Measurements from ENCODE around the gene ARHGEF37.
A peak's percentile ranks its signal among the peaks of the same experiment; 100 is the strongest.
"Not testable (repeated sequence)": the region's sequence is repeated elsewhere in the genome, so short reads cannot be mapped to it uniquely, and the experiment has no call there.

Gene ARHGEF37, protein sequence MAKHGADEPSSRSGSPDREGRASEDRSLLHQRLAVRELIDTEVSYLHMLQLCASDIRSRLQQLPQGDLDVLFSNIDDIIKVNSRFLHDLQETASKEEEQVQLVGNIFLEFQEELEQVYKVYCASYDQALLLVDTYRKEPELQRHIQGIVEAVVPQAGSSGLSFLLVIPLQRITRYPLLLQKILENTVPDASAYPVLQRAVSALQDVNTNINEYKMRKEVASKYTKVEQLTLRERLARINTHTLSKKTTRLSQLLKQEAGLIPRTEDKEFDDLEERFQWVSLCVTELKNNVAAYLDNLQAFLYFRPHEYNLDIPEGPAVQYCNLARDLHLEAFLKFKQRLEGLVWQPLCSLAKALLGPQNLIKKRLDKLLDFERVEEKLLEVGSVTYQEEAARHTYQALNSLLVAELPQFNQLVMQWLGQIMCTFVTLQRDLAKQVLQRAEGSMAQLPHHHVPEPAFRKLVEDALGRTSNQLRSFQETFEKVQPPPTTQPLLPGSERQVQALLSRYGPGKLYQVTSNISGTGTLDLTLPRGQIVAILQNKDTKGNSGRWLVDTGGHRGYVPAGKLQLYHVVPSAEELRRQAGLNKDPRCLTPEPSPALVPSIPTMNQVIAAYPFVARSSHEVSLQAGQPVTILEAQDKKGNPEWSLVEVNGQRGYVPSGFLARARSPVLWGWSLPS

DNA sequence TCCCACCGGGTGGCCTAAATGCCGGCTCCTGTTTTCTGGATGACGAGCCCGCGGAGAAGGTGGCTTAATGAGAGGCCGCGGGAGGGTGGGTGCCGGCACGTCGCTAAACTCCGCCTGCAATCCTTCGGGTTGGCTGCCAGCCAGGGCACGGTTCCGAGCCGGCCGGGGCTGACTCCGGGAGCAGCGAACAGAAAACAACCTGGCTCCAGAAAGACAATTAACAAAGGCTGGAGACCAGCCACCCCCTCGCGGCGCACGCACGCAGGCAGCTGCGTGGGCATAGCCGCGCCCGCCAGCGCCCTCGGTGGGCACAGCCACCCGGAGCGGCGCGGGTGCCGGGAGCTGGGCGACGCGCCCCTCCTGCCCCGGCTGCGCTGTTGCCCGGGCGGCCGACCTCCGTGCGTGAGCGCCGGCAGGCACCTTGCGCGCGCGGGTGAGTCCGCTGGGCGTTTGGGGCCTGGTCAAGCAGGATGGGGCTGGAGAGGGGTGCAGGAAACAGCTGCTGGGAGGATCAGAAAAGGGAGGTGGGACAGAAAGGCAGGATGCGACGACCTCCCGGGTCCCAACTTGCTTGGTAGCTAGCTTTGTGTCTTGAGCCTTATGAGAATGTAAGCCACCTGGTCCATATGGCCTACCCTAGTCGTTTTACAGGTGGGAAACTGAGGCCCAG, at the start of gene ARHGEF37:
Gene ARHGEF37, plus strand, starts transcription at position 307 of the 670 bp plus-strand sequence. CDS start 16,272 bp downstream, outside the sequence.
- DNase-seq: peak; percentile 51

DNA sequence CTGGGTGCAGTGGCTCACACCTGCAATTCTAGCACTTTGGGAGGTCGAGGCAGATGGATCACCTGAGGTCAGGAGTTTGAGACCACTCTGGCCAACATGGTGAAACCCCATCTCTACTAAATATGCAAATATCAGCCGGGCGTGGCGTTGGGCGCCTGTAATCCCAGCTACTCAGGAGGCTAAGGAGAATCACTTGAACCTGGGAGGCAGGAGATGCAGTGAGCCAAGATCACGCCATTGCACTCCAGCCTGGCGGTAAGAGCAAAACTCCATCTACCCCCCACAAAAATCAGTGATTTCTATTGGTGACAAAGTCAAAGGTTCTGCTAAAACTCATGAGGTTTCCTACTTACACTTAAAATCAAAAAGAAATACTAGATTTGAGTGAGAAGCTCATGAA, 48.9 kb upstream of the ARHGEF37 start:
- no peak for DNase-seq

DNA sequence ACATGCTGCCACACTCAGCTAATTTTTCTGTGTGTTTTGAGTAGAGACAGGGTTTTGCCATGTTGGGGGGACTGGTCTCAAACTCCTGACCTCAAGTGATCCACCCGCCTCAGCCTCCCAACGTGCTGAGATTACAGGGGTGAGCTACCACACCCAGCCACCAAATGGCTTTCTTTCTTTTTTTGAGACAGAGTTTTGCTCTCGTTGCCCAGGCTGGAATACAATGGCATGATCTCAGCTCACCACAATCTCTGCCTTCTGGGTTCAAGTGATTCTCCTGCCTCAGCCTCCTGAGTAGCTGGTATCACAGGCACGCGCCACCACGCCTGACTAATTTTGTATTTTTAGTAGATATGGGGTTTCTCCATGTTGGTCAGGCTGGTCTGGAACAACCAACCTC, 45.5 kb upstream of the ARHGEF37 start:
- DNase-seq: not testable (repeated sequence)

DNA sequence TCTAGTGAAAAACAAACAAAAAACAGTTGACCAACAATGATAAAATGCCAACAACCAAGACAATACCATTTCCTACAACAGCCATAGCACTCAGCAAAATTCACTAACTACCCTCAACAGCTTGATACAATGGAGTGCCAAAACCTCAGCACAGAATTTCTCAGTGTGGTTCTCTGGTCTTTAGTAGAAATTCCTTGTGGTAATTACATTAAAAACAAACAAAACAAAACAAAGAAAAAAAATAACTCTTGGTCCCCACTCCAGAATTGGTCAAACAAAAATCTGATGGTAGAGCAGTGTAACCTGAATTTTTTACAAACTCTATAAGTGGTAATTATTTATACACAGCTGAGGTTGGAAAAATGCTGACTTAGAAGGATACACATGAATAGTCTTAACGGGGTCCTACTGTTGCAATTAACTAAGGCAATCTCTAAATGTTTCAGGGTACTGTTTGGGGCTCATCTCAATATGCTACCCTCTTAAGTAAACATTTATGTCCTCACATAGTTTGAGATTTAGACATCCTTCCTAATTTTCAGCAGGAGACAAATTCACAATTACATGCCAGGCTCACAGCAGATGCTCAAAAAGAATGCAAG, 43.8 kb upstream of the ARHGEF37 start:
- no peak for DNase-seq

DNA sequence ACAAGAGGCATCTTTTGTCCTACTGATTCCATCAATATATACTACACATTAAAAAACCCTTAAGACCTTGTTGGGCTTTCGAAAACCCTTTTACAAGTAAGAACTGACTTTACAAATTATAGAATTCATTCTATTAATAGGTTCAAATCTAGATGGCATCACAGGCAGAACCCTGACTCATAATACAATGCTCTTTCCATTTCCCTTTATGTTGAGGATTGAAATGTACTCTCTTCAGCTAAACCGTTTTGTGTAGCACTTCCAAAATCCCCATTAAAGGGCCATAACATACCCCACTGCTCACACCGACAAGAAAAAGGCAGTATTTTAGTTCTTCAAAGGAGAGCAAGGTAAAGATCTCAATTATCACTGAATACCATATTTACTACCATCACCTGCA, 41.2 kb upstream of the ARHGEF37 start:
- no peak for DNase-seq

DNA sequence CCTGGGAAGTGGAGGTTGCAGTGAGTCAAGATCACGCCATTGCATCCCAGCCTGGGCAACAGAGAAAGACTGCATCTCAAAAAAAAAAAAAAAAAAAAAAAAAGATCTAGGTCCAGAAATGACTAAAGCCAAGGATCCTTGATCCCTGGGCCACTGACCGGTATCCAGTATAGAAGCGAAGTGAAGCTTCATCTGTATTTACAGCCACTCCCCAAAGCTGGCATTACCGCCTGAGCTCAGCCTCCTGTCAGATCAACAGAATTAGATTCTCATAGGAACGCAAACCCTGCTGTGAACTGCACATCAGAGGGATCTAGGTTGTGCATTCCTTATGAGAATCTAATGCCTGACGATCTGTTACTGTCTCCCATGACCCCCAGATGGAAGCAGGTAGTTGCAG, 39.4 kb upstream of the ARHGEF37 start:
- DNase-seq: no peak

DNA sequence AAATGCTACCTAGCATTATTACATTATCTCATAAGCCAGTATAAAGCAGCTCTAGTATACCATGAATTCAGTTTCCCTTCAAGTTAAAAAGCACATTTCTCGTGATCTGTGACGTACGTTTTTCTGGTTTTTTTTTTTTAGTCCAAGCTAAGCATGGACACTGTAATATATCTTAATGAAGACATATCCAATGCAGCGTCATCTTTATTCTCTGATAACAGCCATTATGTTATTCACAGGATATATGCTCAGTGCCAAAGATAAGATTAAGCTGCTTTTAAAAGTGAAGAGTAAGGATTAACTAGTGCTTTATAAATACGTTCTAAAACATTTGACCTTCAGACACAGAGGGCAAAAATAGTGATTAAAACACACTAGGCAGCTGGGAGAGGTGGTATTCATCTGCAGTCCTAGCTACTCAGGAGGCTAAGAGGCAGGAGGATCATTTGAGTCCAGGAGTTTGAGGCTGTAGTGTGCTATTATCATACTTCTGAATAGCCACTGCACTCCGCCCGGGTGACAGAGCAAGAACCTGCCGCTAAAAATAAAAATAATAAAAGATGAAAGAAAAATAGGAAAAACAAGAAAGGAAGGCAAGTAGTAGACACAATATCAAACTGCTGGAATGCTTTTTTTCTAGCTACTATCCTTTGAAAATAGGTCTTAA, 37.8 kb upstream of the ARHGEF37 start:
- no peak for DNase-seq

DNA sequence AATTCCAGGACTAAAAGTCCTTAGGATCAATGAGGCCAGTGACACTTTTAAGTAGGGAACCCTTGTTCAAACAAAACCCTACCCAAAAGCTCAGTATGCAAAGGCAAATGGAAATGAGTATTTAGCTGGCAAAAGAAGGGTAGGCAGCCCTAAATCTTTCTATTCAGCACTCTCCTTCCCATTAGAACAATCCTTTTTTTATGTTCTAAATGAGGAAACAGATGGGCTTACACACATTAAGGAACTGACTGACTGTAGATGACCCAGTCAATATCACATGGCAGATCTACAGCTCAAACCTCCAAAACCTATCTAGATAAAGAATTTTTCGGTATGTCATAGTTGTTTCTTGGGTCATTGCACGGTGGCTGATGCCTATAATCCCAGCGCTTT, 37.3 kb upstream of the ARHGEF37 start:
- no peak for DNase-seq

DNA sequence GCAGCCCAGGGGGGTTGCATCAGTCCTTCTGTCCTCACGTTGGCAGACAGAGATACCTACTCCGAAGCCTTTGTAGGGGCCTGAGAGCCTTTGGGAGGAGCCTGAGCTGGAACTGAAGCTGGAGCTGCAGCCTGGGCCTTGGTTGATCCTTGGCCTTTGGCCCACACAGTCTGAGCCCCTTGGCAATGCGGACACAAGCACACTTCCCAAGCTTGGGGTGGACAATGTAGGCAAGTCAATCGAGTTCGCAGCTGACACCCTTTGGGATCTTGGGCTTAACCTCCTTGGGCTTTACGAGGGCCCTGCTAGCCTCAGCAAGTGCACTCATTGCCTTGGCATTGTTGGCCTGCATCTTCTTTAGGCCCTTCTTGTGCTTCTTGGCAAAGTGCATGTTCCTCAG, 36.0 kb upstream of the ARHGEF37 start:
- no peak for DNase-seq

DNA sequence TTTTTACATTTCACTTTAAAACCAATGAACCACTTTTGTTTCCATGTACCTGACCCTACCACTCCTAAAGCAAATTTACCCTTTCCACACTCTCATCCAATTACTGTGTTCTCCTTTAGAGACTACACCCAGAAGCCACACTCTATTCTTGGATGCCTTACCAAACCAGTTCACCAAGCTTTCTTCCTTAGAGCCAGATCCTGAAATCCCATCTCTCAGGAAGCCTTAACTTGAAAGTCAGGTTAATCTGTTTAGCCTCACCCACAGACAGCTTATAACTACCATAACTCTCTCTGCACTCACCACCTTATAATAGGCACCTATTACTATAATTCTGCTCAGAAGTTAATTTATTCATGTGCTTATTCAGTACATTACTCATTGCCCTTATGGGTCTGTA, 34.3 kb upstream of the ARHGEF37 start:
- no peak for DNase-seq

DNA sequence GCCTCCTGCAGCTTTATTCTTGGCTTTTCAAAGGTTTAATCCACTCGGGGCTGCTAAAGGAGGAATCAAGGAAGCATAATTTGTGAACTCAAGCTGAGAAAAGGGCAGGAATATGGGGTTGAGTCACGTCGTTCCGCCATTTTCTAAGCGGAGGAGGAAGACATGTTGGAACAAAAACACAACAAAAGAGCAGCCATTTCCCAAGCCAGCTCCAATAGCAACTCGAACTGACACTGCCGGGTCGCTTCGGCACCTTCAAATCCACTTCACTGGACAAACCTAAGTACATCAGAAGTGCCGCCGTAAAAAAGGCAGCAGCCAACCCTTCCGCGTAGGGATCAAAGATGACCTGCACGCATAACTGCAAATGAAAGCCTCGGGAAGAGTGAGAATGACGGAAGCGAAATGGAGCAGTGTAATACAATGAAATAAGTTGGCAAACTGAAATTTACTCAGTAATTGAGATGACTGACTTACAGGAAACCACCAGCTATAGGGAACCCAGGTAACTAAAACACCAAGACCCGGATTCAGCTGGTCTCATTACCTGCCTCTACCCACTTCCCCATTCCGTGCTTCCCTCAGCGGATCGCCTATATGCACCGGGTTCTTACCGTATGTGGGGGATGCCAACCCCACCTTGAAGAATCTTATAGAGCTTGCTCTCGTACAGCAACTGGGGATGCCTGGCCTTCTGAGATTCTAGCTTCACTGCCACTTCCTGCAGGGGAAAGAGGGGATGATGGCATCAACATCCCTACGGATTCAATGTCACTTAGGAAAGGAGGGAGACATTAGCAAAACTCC, 31.6 kb upstream of the ARHGEF37 start:
- DNase-seq: no peak

DNA sequence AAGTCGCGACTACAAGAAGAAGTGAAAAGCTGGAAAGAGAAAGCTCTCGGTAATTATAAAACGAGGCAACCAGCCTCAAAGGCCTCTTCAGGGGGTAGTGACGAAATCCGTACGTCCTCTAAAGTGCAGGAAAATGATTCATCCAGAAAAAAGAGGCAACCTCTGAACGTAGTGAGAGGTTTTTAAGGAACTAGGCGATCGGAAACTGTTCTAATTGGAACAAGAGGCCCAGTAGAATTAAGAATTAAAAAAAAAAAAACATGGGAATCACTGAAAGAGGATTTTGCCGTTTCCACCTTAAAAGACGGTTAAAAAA, 31.1 kb upstream of the ARHGEF37 start:
- DNase-seq: no peak

DNA sequence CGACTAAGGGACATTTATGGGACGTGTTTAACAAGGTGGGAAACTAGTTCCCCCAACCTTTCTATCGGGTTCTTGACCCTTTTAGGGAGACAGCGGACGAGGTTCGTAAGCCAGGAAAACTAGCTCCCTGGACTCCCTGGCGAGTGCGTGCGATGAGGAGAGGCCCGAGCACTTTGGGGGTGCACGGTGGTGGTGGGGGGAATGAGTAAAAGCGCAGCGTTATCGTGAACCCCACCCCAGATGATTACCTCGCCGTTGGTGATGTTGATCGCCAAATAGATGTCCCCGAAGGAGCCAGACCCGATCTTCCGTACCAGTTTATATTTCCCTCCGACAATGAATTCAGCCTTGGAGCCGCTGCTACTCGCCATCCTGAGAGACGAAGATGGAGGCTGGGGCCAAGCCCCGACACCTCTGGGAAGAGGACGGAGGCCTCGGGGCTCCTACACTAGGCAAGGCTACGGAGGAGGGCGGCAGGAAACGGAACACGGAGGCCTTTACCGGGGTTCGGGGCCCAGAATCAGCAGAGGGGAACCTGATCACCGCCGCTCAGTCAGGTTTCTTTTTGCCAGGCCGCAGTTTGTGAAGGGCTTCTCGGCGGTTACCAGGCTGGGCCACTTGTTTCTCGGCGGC, 30.6 kb upstream of the ARHGEF37 start:
- DNase-seq: no peak

DNA sequence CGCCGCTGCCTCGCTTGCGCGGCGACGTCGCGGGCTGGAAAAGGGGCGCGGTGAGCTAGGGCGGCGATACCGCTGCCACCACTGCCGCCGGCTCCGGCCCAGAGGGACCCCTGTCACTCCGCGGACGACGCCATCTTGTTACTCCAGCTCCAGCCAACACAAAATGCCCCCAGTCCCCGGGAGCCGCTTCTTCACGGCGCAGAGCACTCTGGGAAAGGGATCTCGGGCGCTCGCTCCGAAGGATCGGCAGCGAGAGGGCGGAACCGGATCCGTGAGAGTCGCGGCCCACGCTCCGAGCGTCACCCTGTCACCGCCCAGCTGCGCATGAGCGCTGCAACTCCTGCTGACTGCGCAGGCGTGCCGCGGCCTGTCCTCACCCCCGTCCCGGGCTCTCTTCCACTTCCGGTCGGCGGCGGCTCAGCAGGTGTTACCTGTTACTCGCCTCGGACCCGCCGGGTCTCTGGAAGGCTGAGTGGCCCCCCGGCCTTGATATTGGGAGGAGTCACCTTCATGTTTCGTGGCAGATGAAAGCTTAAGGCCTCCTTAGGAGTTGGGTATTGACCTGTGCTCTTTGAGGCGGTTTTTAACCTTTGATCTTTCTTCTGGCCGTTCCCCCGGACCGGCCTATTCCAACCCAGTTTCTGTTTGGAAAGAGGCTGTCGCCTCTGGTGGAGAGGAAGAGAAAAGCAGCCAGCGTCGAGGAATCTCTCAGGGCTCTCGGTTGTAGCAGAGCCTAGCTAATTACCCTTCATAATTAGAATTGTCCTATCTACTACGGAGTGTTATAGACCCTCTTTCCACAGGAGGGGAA, 29.9 kb upstream of the ARHGEF37 start, which contains the start of gene CSNK1A1:
Gene CSNK1A1, minus strand, starts transcription at position 213 of the 811 bp plus-strand sequence. CDS start 475 bp downstream, outside the sequence.
- peak; percentile 92 for DNase-seq

DNA sequence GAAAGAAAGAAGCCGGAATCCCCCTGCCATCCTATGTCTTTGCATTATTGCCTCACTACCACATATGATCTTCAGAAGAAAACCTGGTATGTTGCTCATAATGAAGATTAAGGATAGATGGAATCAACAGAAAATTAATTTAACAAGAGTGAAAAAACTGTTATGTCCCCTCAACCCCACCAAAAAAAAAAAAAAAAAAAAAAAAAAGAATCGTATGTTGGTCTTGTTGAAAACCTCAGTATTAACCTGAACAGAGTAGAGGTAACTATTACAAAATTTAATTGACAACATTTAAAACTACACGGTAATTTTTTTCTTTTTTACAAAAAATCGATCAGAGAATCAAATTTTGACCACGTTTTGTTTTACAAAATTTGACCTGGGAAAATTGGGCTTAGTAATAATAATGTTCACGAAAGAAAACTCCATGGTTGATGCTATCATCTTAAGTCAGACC, 29.2 kb upstream of the ARHGEF37 start:
- no peak for DNase-seq

DNA sequence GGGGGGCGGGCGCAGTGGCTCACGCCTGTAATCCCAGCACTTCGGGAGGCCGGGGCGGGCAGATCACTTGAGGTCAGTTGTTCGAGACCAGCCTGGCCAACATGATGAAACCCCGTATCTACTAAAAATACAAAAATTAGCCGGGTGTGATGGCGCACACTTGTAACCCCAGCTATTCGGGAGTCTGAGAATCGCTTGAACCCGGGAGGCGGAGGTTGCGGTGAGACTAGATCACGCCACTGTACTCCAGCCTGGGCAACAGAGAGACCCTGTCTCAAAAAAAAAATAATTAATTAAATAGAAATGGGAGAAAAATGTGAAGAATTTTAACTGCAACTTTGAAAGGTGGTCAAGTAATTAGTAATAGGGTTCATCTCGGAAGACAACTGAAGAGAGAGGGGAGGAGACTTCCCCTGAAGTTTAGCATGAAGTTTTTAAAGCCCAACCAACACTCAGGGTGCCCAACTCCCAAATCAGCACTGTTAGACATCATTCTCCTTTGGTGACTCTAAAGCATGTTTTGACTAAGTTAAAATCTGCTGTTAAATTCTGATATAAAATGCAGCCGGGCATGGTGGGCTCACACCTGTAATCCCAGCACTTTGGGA, 28.6 kb upstream of the ARHGEF37 start:
- DNase-seq: no peak

DNA sequence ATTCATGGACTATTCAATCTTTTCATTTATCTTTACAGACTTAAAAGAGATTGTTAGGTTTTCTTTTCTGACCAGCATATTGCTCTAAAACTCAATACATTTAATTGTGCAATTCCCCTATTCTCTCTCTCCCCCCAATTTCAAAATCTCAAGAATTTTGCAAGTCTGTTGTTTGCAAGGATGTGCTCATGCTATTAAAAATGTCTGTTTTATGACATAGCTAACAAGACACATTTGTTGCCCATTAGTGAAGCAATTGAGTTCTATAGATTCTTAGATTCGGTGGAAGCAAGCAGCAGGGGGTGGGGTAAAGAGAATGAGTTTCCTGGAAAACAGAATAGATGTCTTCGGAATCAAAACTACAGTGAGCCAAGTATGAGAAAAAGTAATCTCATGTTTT, 21.6 kb upstream of the ARHGEF37 start:
- DNase-seq: no peak

DNA sequence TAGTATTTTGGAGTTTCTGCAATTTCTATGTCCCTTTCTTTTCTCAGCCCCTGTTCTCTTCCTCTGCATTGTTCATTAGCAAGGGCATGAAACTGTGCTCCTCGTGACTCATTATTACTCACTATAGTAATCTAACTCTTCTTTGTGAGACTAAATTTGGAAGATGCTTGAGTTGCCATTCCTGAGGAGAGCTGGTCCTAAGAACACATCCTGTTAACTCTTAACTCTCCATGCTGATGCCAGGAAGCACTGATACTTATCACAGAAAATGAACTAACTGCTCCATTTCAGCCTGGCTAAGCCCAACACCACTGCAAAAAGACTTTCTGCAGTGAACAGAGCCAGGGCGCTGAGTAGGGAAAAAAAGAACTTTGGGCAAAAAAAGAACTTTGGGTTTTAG, 19.4 kb upstream of the ARHGEF37 start:
- no peak for DNase-seq

DNA sequence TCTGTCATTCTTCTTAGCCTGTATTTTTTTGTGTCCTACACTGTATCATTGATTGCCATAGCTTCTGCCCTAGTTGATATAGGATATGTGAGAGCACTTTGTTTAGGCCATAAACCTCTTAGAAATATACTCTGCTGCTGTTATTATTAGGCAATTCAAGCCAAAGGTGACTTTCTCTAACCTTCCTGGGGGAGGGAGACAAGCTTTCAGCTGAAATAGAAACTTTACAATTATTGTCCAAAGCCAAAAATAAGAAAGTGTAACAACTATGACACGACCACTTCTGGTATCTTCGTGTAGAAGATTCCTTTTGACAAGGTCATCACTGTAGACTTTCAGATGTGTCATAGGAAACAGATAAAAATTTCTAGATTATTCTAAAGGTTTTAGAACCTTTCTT, 17.8 kb upstream of the ARHGEF37 start:
- DNase-seq: no peak

DNA sequence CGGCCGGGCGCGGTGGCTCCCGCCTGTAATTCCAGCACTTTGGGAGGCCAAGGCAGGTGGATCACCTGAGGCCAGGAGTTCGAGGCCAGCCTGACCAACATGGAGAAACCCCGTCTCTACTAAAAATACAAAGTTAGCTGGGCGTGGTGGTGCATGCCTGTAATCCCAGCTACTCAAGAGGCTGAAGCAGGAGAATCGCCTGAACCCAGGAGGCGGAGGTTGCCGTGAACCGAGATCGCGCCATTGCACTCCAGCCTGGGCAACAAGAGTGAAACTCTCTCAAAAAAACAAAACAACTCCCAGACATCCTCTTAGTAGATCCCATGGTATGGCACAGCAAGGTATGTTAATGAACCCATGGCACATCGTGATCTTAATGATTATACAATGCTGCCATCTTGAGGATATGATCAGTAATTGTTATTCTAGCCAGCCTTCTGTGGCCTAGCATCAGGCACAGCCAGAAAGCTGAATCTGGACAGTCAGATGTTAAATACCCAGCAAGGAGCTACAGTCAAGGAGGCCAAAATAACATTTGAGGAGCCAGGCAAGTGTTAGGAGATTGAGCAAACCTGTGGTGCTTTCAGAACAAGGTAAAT, 16.7 kb upstream of the ARHGEF37 start:
- not testable (repeated sequence) for DNase-seq
